HEK293 (cell line): ENCODE data around the gene AMN.

Experiments used
- GFI1B ChIP-seq: fragments of 450-650 bp; formaldehyde crosslinking; IDR thresholded peaks from 2 replicates; pipeline ENCODE4 v1.5.1; 2016; ENCODE audit warnings: missing biosample characterization, missing genetic modification characterization
- KLF9 ChIP-seq: fragments of 450-650 bp; formaldehyde crosslinking; IDR thresholded peaks from 2 replicates; pipeline ENCODE4 v1.5.1; 2016; ENCODE audit warnings: missing biosample characterization, missing genetic modification characterization, low read depth
- YY1 ChIP-seq: fragments of 450-650 bp; formaldehyde crosslinking; IDR thresholded peaks from 2 replicates; pipeline ENCODE4 v1.5.1; 2018; ENCODE audit warnings: missing biosample characterization, missing genetic modification characterization
- ZBTB7A ChIP-seq: fragments of 450-650 bp; formaldehyde crosslinking; IDR thresholded peaks from 2 replicates; pipeline ENCODE4 v1.5.1; 2016; ENCODE audit warnings: low read depth, missing biosample characterization, missing genetic modification characterization
- ZNF133 ChIP-seq: fragments of 450-650 bp; formaldehyde crosslinking; IDR thresholded peaks from 2 replicates; pipeline ENCODE4 v1.5.1; 2016; ENCODE audit warnings: missing biosample characterization, missing genetic modification characterization
- ZNF24 ChIP-seq: fragments of 450-650 bp; formaldehyde crosslinking; IDR thresholded peaks from 2 replicates; pipeline ENCODE4 v1.5.1; 2016; ENCODE audit warnings: missing biosample characterization, missing genetic modification characterization
- ZNF366 ChIP-seq: fragments of 450-650 bp; formaldehyde crosslinking; conservative IDR thresholded peaks from 2 replicates; pipeline ENCODE4 v1.5.1; 2016; ENCODE audit warnings: missing biosample characterization, missing genetic modification characterization
- ZSCAN30 ChIP-seq: fragments of 450-650 bp; IDR thresholded peaks from 2 replicates; pipeline ENCODE4 v1.5.1; 2018; ENCODE audit warnings: missing biosample characterization, mild to moderate bottlenecking, missing genetic modification characterization, moderate library complexity
- TF ChIP-seq, protein P1 (sequence below): fragments of 450-650 bp; formaldehyde crosslinking; IDR thresholded peaks from 2 replicates; pipeline ENCODE4 v1.5.1; 2017; ENCODE audit warnings: missing biosample characterization, missing genetic modification characterization
- TF ChIP-seq, protein P2 (sequence below): fragments of 450-650 bp; formaldehyde crosslinking; IDR thresholded peaks from 2 replicates; pipeline ENCODE4 v1.5.1; 2016; ENCODE audit warnings: missing biosample characterization, missing genetic modification characterization
- TF ChIP-seq, protein P3 (sequence below): fragments of 450-650 bp; IDR thresholded peaks from 2 replicates; pipeline ENCODE4 v1.5.1; 2018; ENCODE audit warnings: missing biosample characterization, missing genetic modification characterization
- TF ChIP-seq, protein P4 (sequence below): fragments of 450-650 bp; formaldehyde crosslinking; IDR thresholded peaks from 2 replicates; pipeline ENCODE4 v1.5.1; 2016; ENCODE audit warnings: missing biosample characterization, missing genetic modification characterization

DNA sequence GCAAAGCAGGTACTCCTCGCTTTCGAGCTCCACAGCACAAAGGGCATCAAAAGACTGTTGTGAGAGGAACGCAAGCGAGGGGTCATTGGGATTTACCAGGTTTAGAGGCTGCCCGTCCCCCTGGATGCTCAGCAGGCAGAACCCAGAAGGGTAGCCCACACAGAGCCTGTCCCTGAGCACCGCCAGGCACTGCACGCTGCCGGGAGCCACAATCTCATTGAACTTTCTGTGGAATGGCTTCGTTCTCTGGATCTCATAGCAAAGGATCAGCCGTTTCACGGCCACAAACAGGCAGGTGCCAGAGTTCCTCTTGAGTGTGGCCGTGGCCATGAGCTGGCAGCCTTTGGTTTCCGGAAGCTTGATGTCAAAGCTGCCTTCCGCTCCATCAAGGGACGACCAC lies 21.5 kb downstream of the AMN start:
- TF ChIP-seq, protein P1, sequence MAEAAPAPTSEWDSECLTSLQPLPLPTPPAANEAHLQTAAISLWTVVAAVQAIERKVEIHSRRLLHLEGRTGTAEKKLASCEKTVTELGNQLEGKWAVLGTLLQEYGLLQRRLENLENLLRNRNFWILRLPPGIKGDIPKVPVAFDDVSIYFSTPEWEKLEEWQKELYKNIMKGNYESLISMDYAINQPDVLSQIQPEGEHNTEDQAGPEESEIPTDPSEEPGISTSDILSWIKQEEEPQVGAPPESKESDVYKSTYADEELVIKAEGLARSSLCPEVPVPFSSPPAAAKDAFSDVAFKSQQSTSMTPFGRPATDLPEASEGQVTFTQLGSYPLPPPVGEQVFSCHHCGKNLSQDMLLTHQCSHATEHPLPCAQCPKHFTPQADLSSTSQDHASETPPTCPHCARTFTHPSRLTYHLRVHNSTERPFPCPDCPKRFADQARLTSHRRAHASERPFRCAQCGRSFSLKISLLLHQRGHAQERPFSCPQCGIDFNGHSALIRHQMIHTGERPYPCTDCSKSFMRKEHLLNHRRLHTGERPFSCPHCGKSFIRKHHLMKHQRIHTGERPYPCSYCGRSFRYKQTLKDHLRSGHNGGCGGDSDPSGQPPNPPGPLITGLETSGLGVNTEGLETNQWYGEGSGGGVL (tag by site-specific recombination) = no peak
- TF ChIP-seq, protein P2, sequence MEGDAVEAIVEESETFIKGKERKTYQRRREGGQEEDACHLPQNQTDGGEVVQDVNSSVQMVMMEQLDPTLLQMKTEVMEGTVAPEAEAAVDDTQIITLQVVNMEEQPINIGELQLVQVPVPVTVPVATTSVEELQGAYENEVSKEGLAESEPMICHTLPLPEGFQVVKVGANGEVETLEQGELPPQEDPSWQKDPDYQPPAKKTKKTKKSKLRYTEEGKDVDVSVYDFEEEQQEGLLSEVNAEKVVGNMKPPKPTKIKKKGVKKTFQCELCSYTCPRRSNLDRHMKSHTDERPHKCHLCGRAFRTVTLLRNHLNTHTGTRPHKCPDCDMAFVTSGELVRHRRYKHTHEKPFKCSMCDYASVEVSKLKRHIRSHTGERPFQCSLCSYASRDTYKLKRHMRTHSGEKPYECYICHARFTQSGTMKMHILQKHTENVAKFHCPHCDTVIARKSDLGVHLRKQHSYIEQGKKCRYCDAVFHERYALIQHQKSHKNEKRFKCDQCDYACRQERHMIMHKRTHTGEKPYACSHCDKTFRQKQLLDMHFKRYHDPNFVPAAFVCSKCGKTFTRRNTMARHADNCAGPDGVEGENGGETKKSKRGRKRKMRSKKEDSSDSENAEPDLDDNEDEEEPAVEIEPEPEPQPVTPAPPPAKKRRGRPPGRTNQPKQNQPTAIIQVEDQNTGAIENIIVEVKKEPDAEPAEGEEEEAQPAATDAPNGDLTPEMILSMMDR (tag by site-specific recombination) = no peak
- TF ChIP-seq, protein P3, sequence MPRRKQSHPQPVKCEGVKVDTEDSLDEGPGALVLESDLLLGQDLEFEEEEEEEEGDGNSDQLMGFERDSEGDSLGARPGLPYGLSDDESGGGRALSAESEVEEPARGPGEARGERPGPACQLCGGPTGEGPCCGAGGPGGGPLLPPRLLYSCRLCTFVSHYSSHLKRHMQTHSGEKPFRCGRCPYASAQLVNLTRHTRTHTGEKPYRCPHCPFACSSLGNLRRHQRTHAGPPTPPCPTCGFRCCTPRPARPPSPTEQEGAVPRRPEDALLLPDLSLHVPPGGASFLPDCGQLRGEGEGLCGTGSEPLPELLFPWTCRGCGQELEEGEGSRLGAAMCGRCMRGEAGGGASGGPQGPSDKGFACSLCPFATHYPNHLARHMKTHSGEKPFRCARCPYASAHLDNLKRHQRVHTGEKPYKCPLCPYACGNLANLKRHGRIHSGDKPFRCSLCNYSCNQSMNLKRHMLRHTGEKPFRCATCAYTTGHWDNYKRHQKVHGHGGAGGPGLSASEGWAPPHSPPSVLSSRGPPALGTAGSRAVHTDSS (tag by site-specific recombination) = no peak
- no peak for TF ChIP-seq KLF9 (tag by site-specific recombination)
- TF ChIP-seq GFI1B (tag by site-specific recombination) = no peak
- TF ChIP-seq ZNF24 (tag by site-specific recombination) = no peak
- TF ChIP-seq ZNF133 (tag by site-specific recombination) = no peak
- no peak for TF ChIP-seq ZSCAN30 (tag by site-specific recombination)
- TF ChIP-seq ZNF366 (tag by site-specific recombination) = no peak
- TF ChIP-seq, protein P4, sequence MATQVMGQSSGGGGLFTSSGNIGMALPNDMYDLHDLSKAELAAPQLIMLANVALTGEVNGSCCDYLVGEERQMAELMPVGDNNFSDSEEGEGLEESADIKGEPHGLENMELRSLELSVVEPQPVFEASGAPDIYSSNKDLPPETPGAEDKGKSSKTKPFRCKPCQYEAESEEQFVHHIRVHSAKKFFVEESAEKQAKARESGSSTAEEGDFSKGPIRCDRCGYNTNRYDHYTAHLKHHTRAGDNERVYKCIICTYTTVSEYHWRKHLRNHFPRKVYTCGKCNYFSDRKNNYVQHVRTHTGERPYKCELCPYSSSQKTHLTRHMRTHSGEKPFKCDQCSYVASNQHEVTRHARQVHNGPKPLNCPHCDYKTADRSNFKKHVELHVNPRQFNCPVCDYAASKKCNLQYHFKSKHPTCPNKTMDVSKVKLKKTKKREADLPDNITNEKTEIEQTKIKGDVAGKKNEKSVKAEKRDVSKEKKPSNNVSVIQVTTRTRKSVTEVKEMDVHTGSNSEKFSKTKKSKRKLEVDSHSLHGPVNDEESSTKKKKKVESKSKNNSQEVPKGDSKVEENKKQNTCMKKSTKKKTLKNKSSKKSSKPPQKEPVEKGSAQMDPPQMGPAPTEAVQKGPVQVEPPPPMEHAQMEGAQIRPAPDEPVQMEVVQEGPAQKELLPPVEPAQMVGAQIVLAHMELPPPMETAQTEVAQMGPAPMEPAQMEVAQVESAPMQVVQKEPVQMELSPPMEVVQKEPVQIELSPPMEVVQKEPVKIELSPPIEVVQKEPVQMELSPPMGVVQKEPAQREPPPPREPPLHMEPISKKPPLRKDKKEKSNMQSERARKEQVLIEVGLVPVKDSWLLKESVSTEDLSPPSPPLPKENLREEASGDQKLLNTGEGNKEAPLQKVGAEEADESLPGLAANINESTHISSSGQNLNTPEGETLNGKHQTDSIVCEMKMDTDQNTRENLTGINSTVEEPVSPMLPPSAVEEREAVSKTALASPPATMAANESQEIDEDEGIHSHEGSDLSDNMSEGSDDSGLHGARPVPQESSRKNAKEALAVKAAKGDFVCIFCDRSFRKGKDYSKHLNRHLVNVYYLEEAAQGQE (tag by site-specific recombination) = no peak
- no peak for TF ChIP-seq ZBTB7A (tag by site-specific recombination)
- TF ChIP-seq YY1 = no peak
